K562 (cell line): ENCODE data around the gene COL23A1. TPM values are rescaled to one million over a fixed set of nuclear protein-coding genes. Genes with fewer than 3 reads are reported as not detected.
A peak's percentile ranks its signal among the peaks of the same experiment; 100 is the strongest.

Experiments
- ATAC-seq: fragments of 200-7000 bp; cut with Tn5 transposase; 3 replicates; pipeline ENCODE4 v1.9.1; 2020; ENCODE audit warnings: moderate library complexity
- BruUV-seq: library from RNA; stranded (reverse); fragments of 400-500 nt; replicated peaks from 2 replicates; lab custom pipeline; 2021; lab: Mats Ljungman, UMichigan
- CTCF ChIA-PET: fragments of 300-600 bp; formaldehyde crosslinking; extraction: SDS; loops from one replicate; lab custom pipeline; 2021; ENCODE audit warnings: low intra/inter-chr PET ratio; lab: Yijun Ruan, JAX
- POLR2A ChIA-PET: fragments of 300-600, 350-650 bp; sonication (Branson Sonifier 250); formaldehyde crosslinking; extraction: SDS; loops from one replicate; lab custom pipeline; 2021; ENCODE audit warnings: antibody characterized with exemption, inconsistent platforms; lab: Yijun Ruan, JAX
- DNase-seq, 4 experiments: peaks; one replicate each; pipeline versions ENCODE4 v3.0.0 to v3.0.0-alpha.2; 2011 to 2018; ENCODE audit warnings: low spot score in 3 of 4, mixed read lengths in 3 of 4; ENCODE audit errors: extremely low read depth in 1 of 4
- FAIRE-seq: peaks from 2 replicates; lab custom pipeline; 2011; peaks lifted over from hg19 to GRCh38; lab: Jason Lieb, UNC
- H2AFZ ChIP-seq: 2 replicates; pipeline ENCODE4 v1.6.0; 2011; ENCODE audit warnings: low read depth, low read length, control low read depth, inconsistent platforms
- H3K27ac ChIP-seq: fragments of 200-600 bp; 3 replicates; pipeline ENCODE4 v1.8.0; 2011; ENCODE audit warnings: low read depth, mild to moderate bottlenecking, control low read depth, inconsistent platforms, low read length, moderate library complexity, mixed read lengths; ENCODE audit errors: extremely low read depth
- H3K27me3 ChIP-seq, 2 experiments: fragments of 300-600 bp in 1 of 2; 2 replicates in 1 of 2; 3 replicates in 1 of 2; pipeline versions ENCODE4 v1.6.0 to v1.8.0; 2011; ENCODE audit warnings: inconsistent platforms in 2 of 2, low read length in 2 of 2, mild to moderate bottlenecking in 1 of 2, mixed read lengths in 1 of 2, moderate library complexity in 1 of 2; ENCODE audit not compliant: control insufficient read depth in 2 of 2, insufficient read depth in 2 of 2
- H3K36me3 ChIP-seq: fragments of 300-600 bp; 3 replicates; pipeline ENCODE4 v1.8.0; 2011; ENCODE audit warnings: mild to moderate bottlenecking, low read length, inconsistent platforms; ENCODE audit not compliant: control insufficient read depth, insufficient read depth
- H3K4me1 ChIP-seq, 2 experiments: fragments of 200-600 bp in 1 of 2; replicated peaks in 1 of 2; 2 replicates in 1 of 2; 3 replicates in 1 of 2; pipeline versions ENCODE4 v1.5.1 to v1.8.0; 2011; ENCODE audit warnings: inconsistent platforms in 2 of 2, low read length in 2 of 2, mild to moderate bottlenecking in 1 of 2, mixed read lengths in 1 of 2, moderate library complexity in 1 of 2; ENCODE audit not compliant: control insufficient read depth in 2 of 2, insufficient read depth in 2 of 2
- H3K4me2 ChIP-seq: 2 replicates; pipeline ENCODE4 v1.6.1; 2011; ENCODE audit warnings: low read length, control low read depth, inconsistent platforms, mixed read lengths; ENCODE audit not compliant: insufficient read depth
- H3K4me3 ChIP-seq: fragments of 200-600 bp; sonication (generic), shearing (Covaris generic); 2 replicates; pipeline ENCODE4 v1.5.1; 2016; ENCODE audit warnings: control low read depth, inconsistent platforms
- H3K79me2 ChIP-seq: fragments of 200-600 bp; 3 replicates; pipeline ENCODE4 v1.8.0; 2011; ENCODE audit warnings: low read length, inconsistent platforms; ENCODE audit not compliant: control insufficient read depth, insufficient read depth
- H3K9ac ChIP-seq, 2 experiments: 2 replicates each; pipeline versions ENCODE4 v1.6.0 to v1.6.1; 2011; ENCODE audit warnings: low read depth in 2 of 2, low read length in 2 of 2, control low read depth in 1 of 2, inconsistent platforms in 1 of 2, mild to moderate bottlenecking in 1 of 2, mixed read lengths in 1 of 2; ENCODE audit not compliant: insufficient read depth in 1 of 2
- H3K9me1 ChIP-seq: one replicate; pipeline ENCODE4 v1.6.0; 2011; ENCODE audit warnings: inconsistent platforms, mild to moderate bottlenecking, low read length, moderate library complexity; ENCODE audit not compliant: control insufficient read depth, insufficient read depth
- H3K9me3 ChIP-seq: replicated peaks from 2 replicates; pipeline ENCODE4 v1.5.1; 2011; ENCODE audit warnings: low read depth, low read length, inconsistent platforms; ENCODE audit not compliant: control insufficient read depth, insufficient read depth
- H4K20me1 ChIP-seq: replicated peaks from 2 replicates; pipeline ENCODE4 v1.6.1; 2011; ENCODE audit warnings: low read length, inconsistent platforms, mixed read lengths; ENCODE audit not compliant: control insufficient read depth, insufficient read depth
- BCOR ChIP-seq: fragments of 450-650 bp; IDR thresholded peaks from 2 replicates; pipeline ENCODE4 v1.6.1; 2016
- BHLHE40 ChIP-seq: IDR thresholded peaks from 2 replicates; pipeline ENCODE4 v1.6.1; 2011; ENCODE audit warnings: low read length, improper control_type of control experiment
- MECOM ChIP-seq: fragments of 250-450 bp; sonication (Bioruptor Pico); IDR thresholded peaks from 2 replicates; pipeline ENCODE4 v1.8.0; 2022; ENCODE audit warnings: inconsistent platforms
- ZNF780A ChIP-seq: fragments of 250-450 bp; sonication (Bioruptor Pico); IDR thresholded peaks from 2 replicates; pipeline ENCODE4 v1.5.0; 2021; ENCODE audit warnings: mild to moderate bottlenecking
- WGBS: fragments of 100-300 bp; shearing (Covaris generic); methylation state at CpG from one replicate; pipeline ENCODE4 v1.1.6; 2016; ENCODE audit warnings: low coverage, mixed read lengths; ENCODE audit not compliant: insufficient coverage; ENCODE audit errors: missing lambda C conversion rate; 5-methylcytosine and 5-hydroxymethylcytosine counted together
- in situ Hi-C: fragments of 300-500 bp; cut with MboI; formaldehyde crosslinking; loops from 4 replicates; pipeline ENCODE4 v1.15.0; 2018; ENCODE audit warnings: inconsistent platforms, mixed read lengths
- intact Hi-C: fragments of 100-400 bp; cut with micrococcal nuclease; formaldehyde crosslinking; loops from 2 replicates; pipeline ENCODE4 v1.14.2; 2022
- polyA plus RNA-seq, 8 experiments: library from polyadenylated mRNA; depleted of rRNA in 4 of 8; stranded (reverse) in 5 of 8; unstranded in 3 of 8; fragments of >200 nt; fragmentation: Nextera tagmentation in 2 of 8; fragmentation: Illumina TruSeq in 1 of 8; extraction: Ambion mirVana in 2 of 8; extraction: Trizol in 1 of 8; gene quantifications; 2 replicates each; pipeline versions ENCODE4 v1.2.1 to v1.2.3, GENCODE V29; 2011 to 2014; ENCODE audit warnings: inconsistent platforms in 1 of 8, missing spikeins in 1 of 8
- total RNA-seq, 7 experiments: library from RNA; depleted of rRNA in 6 of 7; stranded (reverse); fragments of >200 nt in 6 of 7; fragmentation: Illumina TruSeq in 2 of 7; extraction: Trizol in 2 of 7; gene quantifications; 2 replicates each; pipeline versions ENCODE4 v1.2.1 to v1.2.3, GENCODE V29; 2011 to 2021; ENCODE audit warnings: low replicate concordance in 1 of 7

The COL23A1 gene
- total and polyA plus RNA-seq, 9 of the 15 experiments (the other 6 are each of a cell fraction or from before 2014, with no cell fraction given), result 0.09 TPM; not detected in 8

GRCh38 chr5:178398901-178399700 lies 191.1 kb downstream of the COL23A1 start:
- Histone ChIP-seq H2AFZ (no peak overlapping the region), H3K36me3 (no peaks in the 10 kb centered on the region), H3K9ac (no peak overlapping the region), H3K27ac (no peak overlapping the region), H3K9me1 (no peaks in the 10 kb centered on the region), H3K9me3 (no peaks in the 10 kb centered on the region), H3K4me3 (no peak overlapping the region), H3K4me2 (no peak overlapping the region), H4K20me1 (peaks cover 7% of the 10 kb centered on the region; the same call in 1 of the 2 replicates), H3K79me2 (no peaks in the 10 kb centered on the region), H3K27me3 (peaks cover 11 to 47% of the 10 kb centered on the region in 2 experiments; a peak in 4 of 5 replicates), H3K4me1 (no peaks in the 10 kb centered on the region; a peak in 1 of 5 replicates)
- no TSS peak for BruUV-seq
- under 1% methylated on average over 14 of the region's 15 CpGs for WGBS
- intact Hi-C loops (no loop called here), in situ Hi-C loops (no loop called here)
- ATAC-seq (no peak), DNase-seq (no peak), FAIRE-seq (no peak)
- TF ChIP-seq BCOR (no peak), ZNF780A (CRISPR knock-in tag) (no peak), MECOM (CRISPR knock-in tag) (no peak), BHLHE40 (peak; percentile 61)
- CTCF ChIA-PET, result no interaction called here
- POLR2A ChIA-PET, result interaction anchor here (0.7 to 1.1 kb wide), 3 partner anchors 9 to 16 kb away, joined by 3 to 4 read pairs (median 3); no protein-coding TSS in a partner anchor
